HG02885 (cell line): ENCODE measurements around the gene BPIFB4.
"Not testable (repeated sequence)": the region's sequence is repeated elsewhere in the genome, so short reads cannot be mapped to it uniquely, and the experiment has no call there.

ENCODE experiments used
- ATAC-seq: cut with Tn5 transposase; IDR thresholded peaks from one replicate; pipeline ENCODE4 v1.9.1; 2021; ENCODE audit warnings: mild to moderate bottlenecking; ENCODE audit not compliant: unreplicated experiment, poor library complexity

BPIFB4 gene

GRCh38 chr20:33083544-33084340 lies 4.3 kb downstream of the BPIFB4 start:
- ATAC-seq: no peak

DNA sequence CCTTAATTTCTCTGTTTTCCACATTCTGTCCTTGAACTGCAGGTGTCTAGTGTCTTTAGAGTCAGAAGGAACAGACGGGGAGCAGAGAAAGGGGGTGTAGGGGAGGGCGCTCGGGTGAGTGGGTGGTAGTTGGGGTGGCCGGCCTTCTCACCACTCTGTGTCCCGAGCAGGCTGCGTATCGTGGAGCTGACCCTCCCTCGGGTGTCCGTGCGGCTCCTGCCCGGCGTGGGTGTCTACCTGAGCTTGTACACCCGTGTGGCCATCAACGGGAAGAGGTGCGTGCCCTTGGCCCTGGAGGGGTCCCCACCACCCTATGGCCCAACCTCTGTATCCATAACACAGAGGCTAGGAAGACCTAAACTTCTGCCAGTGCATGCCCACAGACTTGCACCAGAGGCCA lies 5.3 kb downstream of the BPIFB4 start:
- ATAC-seq: no peak

DNA sequence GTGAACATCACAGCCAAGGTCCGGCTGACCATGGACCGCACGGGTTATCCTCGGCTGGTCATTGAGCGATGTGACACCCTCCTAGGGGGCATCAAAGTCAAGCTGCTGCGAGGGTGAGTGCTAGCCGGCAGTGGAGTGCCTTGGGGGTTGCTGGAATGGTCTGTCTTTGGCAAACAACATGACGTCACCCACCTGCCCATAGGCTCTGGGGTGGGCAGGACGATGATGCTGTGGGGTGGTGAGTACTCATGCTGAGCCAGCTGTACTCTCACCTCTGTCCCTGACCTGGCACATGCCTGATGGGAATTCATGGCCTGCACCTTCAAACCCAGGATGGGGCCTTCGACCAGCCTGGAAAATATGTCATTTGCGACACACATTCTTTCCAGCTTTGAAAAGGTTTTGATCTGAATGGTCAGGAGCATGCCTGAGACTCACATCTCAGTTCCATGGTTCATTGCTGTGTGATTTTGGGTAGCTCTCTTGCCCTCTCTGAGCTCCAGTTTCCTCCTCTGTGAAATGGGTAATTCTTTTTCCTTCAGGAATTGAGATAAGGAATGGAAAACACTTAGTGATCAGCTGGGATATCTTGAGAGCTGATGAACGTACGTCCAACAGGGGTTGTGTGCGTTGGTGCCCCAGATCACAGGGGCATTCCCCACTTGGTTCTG lies 6.7 kb downstream of the BPIFB4 start:
- ATAC-seq: no peak

DNA sequence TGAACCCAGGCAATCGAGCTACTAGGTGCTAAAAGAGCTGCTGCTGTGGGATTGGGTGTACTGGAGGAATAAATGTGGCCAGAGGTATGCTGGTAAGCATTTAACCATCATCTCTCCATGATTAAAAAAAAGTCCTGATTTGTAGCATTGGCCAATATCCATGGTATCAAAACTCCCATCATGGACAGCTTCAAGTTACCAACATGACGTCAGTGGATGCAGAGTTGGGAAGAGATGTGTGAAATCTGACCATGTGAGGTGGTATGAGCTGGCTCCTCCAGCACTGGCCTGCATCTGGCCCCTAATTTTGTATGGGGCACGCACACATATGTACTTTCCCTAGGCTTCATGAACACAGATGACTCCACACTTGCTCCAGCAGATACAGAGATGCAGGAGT lies 11.7 kb downstream of the BPIFB4 start:
- no peak for ATAC-seq

- no peak for ATAC-seq
These were observed 12.2 kb downstream of the BPIFB4 start for GRCh38 chr20:33091693-33092092.

- ATAC-seq: no peak
These were observed 12.9 kb downstream of the BPIFB4 start for GRCh38 chr20:33092361-33092760.

GRCh38 chr20:33093074-33093473 lies 13.6 kb downstream of the BPIFB4 start:
- ATAC-seq: no peak

- ATAC-seq: no peak
These were observed 14.1 kb downstream of the BPIFB4 start for GRCh38 chr20:33093582-33093981.

GRCh38 chr20:33095249-33095648 lies 15.8 kb downstream of the BPIFB4 start:
- ATAC-seq: no peak

DNA sequence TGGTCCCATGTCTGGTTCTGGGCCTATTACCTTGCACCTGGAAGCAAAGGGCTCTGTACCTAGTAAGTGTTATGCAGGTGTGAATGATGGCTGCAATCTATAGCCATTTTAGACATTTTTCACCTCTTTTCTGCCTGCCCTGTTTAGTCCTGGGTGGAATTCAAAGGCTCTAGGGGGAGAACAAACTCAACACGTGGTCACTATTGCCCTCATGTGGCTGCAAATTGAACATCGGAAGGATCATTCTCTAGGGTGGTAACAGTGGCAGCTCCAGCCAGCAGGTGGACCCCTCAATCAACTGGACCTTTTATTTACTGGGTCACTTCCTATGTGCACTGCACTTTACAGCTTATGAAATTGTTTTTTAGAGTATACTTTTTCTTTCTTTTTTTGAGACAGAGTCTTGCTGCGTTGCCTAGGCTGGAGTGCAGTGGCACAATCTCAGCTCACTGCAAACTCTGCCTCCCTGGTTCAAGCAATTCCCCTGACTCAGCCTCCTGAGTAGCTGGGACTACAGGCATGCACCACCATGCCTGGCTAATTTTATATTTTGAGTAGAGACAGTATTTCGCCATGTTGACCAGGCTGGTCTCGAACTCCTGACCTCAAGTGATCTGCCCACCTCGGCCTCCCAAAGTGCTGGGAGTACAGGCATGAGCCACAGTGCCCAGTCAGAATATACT lies 16.6 kb downstream of the BPIFB4 start:
- ATAC-seq: not testable (repeated sequence)

- ATAC-seq: no peak
These were observed 17.6 kb downstream of the BPIFB4 start for GRCh38 chr20:33097001-33097400.

- no peak for ATAC-seq
These were observed 20.5 kb downstream of the BPIFB4 start for GRCh38 chr20:33099843-33100538.

GRCh38 chr20:33103556-33103955 lies 24.1 kb downstream of the BPIFB4 start:
- ATAC-seq: no peak

GRCh38 chr20:33104336-33104735 lies 24.9 kb downstream of the BPIFB4 start:
- no peak for ATAC-seq

DNA sequence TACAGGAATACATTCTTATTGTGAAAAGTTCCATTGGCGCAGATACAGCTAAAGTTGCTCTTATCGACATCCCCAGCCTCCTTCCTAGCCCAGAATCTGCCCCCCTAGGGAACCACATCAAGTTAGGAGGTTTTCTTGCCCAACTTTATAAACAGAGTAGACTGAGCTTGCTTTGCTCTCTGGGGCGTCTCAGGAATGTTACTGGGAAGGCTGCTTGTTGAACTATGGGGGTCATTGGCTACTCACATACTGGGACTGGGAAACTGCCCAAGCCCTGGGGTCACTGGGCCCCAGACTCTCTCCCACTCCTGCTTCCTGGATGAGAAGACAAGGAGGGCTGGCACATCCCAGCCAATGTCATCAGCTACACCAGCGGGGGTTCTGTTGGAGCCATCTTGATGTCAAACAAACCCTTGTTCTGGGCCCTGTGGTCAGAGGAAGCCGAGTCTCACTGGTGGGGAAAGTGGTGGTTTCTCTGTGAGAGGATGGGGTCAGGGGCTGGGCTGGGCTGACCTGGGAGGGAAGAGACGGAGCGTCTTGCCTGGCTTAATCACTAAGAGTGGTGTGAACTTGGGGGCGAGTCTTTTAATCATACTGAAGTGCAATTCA lies 26.0 kb downstream of the BPIFB4 start:
- no peak for ATAC-seq

DNA sequence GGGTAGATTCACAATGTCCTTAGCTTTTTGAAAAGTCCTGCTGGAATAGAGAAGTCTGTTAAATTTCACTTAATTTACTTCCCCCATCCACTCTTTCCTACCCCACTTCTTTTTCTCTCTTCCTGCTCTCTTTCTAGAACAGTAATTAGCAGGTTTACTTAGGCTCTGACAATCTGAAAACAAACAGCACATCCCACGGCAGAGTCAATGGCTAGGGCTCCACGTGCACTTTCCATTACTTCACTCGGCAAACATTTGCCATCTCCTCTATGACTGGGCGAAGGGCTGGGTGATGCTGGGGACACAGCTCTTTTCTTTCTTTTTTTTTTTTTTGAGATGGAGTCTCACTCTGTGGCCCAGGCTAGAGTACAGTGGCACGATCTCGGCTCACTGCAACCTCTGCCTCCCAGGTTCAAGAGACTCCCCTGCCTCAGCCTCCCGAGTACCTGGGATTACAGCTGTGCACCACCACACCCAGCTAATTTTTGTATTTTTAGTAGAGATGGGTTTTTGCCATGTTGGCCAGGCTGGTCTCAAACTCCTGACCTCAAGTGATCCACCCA lies 26.7 kb downstream of the BPIFB4 start:
- not testable (repeated sequence) for ATAC-seq

DNA sequence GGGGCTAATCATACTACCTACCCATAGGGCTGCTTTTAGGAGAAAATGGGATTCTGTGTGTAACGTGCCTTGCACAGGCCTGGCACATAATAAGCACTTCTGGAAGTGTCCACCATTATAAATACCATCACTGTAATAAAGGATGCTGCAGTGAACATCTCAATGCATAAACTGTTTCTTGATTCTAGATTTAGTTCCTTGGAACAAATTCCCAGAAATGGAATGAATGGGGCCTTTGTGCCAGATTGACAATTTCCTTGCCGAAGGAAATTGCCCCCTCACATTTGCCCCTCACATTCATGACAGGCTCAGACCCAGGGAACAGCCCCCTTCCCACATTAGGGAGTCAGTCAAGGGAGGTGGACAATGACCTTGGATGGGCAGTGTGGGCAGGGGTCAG lies 29.2 kb downstream of the BPIFB4 start:
- no peak for ATAC-seq

- no peak for ATAC-seq
These were observed 30.8 kb downstream of the BPIFB4 start for GRCh38 chr20:33110147-33110825.

DNA sequence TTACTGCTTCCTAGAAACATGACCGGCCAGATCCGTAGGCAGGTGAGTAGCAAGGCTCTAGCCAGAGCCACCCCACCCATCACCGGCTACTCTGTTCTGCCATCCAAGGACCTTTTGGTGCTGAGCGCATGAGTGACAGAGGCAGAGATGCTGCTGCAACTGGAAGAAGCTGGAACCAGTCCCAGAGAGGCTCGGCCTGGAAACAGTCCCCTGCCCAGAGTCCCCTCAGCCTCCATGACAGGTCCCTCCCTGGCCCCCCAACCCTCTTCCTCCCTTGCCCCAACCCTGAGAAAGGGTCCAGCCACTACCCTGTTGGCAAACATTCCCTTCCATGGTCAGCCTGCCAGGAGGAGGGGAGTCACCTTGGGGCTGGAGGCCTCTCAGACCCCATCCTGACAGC lies 31.9 kb downstream of the BPIFB4 start:
- ATAC-seq: no peak
